CD4-positive, alpha-beta T cell treated with Interleukin-6 at 100 ng/mL for 8 hours (primary cell): ENCODE data around the gene RBM26.

Source experiments
- DNase-seq: peaks from one replicate; pipeline ENCODE4 v3.0.0-alpha.2; 2020; ENCODE audit warnings: mixed read lengths, low spot score

RBM26 gene

GRCh38 chr13:79271616-79272015 lies 134.4 kb downstream of the RBM26 start:
- no peak for DNase-seq

GRCh38 chr13:79270859-79271258 lies 135.2 kb downstream of the RBM26 start:
- DNase-seq, result no peak
